CD14-positive monocyte (primary cell): ENCODE measurements around the gene OSGEP. TPM values are rescaled to one million over a fixed set of nuclear protein-coding genes. Genes with fewer than 3 reads are reported as not detected.
"Not testable (repeated sequence)": the region's sequence is repeated elsewhere in the genome, so short reads cannot be mapped to it uniquely, and the experiment has no call there.

Experiments used
- DNase-seq, 3 donors: peaks; one replicate each; pipeline ENCODE4 v3.0.0-alpha.2; 2011 to 2022
- H2AFZ ChIP-seq: 2 replicates; pipeline ENCODE4 v1.6.0; 2012; ENCODE audit warnings: mild to moderate bottlenecking, low read depth, low read length, inconsistent platforms; ENCODE audit not compliant: insufficient read depth, poor library complexity, severe bottlenecking
- H3K27ac ChIP-seq, 2 donors: 1 replicate in 1 of 2; 2 replicates in 1 of 2; pipeline ENCODE4 v1.5.1; 2012 to 2013; ENCODE audit warnings: low read length in 2 of 2, control low read depth in 1 of 2, inconsistent platforms in 1 of 2, low read depth in 1 of 2, mild to moderate bottlenecking in 1 of 2
- H3K27me3 ChIP-seq, 2 donors: one replicate each; pipeline versions ENCODE4 v1.6.0 to v1.6.1; 2011 to 2013; ENCODE audit warnings: low read length in 2 of 2; ENCODE audit not compliant: control insufficient read depth in 2 of 2, insufficient read depth in 2 of 2
- H3K36me3 ChIP-seq, 2 donors: replicated peaks in 1 of 2; 1 replicate in 1 of 2; 2 replicates in 1 of 2; pipeline versions ENCODE4 v1.5.1 to v1.6.1; 2012 to 2013; ENCODE audit warnings: low read length in 2 of 2, control low read depth in 1 of 2, inconsistent platforms in 1 of 2, mild to moderate bottlenecking in 1 of 2; ENCODE audit not compliant: insufficient read depth in 2 of 2, control insufficient read depth in 1 of 2
- H3K4me1 ChIP-seq, 2 donors: 1 replicate in 1 of 2; 2 replicates in 1 of 2; pipeline versions ENCODE4 v1.5.1 to v1.6.1; 2012 to 2013; ENCODE audit warnings: low read length in 2 of 2, control low read depth in 1 of 2, inconsistent platforms in 1 of 2, mild to moderate bottlenecking in 1 of 2, moderate library complexity in 1 of 2; ENCODE audit not compliant: insufficient read depth in 2 of 2, control insufficient read depth in 1 of 2
- H3K4me2 ChIP-seq: replicated peaks from 2 replicates; pipeline ENCODE3; 2012; ENCODE audit warnings: low read length, moderate library complexity, mild to moderate bottlenecking; ENCODE audit not compliant: poor library complexity, severe bottlenecking; ENCODE audit errors: extremely low read depth
- H3K4me3 ChIP-seq, 3 experiments: fragments of 200-600 bp in 1 of 3; sonication (generic) in 1 of 3; replicated peaks in 1 of 3; 1 replicate in 2 of 3; 2 replicates in 1 of 3; pipeline ENCODE4 v1.5.1; 2011 to 2013; ENCODE audit warnings: low read length in 3 of 3, mild to moderate bottlenecking in 3 of 3, control low read depth in 2 of 3, low read depth in 2 of 3, inconsistent platforms in 1 of 3, moderate library complexity in 1 of 3
- H3K79me2 ChIP-seq: 2 replicates; pipeline ENCODE4 v1.6.0; 2012; ENCODE audit warnings: mild to moderate bottlenecking, control low read depth, inconsistent platforms, low read length, moderate library complexity; ENCODE audit not compliant: insufficient read depth
- H3K9ac ChIP-seq: 2 replicates; pipeline ENCODE4 v1.6.0; 2017; ENCODE audit warnings: low read length, mild to moderate bottlenecking; ENCODE audit not compliant: insufficient read depth, poor library complexity, severe bottlenecking
- H3K9me3 ChIP-seq, 2 donors: replicated peaks in 1 of 2; 1 replicate in 1 of 2; 2 replicates in 1 of 2; pipeline versions ENCODE4 v1.5.1 to v1.6.1; 2012 to 2013; ENCODE audit warnings: low read length in 2 of 2, control low read depth in 1 of 2; ENCODE audit not compliant: control insufficient read depth in 1 of 2, insufficient read depth in 1 of 2
- H4K20me1 ChIP-seq: 2 replicates; pipeline ENCODE4 v1.6.0; 2012; ENCODE audit warnings: mild to moderate bottlenecking, low read length, control low read depth, moderate library complexity; ENCODE audit not compliant: insufficient read depth
- H3K27ac Mint-ChIP-seq, 7 donors: one replicate each; pipeline ENCODE4 v1.8.0; 2020; ENCODE audit warnings: mild to moderate bottlenecking in 7 of 7, mixed read lengths in 7 of 7, moderate library complexity in 6 of 7, inconsistent platforms in 2 of 7
- H3K27me3 Mint-ChIP-seq, 3 donors: one replicate each; pipeline ENCODE4 v1.8.0; 2021 to 2022; ENCODE audit warnings: low read depth in 3 of 3, mild to moderate bottlenecking in 3 of 3, mixed read lengths in 3 of 3, moderate library complexity in 3 of 3, inconsistent platforms in 1 of 3
- H3K36me3 Mint-ChIP-seq, 2 donors: one replicate each; pipeline ENCODE4 v1.8.0; 2020; ENCODE audit warnings: mixed read lengths in 2 of 2, inconsistent platforms in 1 of 2, mild to moderate bottlenecking in 1 of 2
- H3K4me1 Mint-ChIP-seq: one replicate; pipeline ENCODE4 v1.8.0; 2020; ENCODE audit warnings: mild to moderate bottlenecking, mixed read lengths
- H3K4me3 Mint-ChIP-seq, 2 donors: one replicate each; pipeline ENCODE4 v1.8.0; 2020; ENCODE audit warnings: mild to moderate bottlenecking in 2 of 2, mixed read lengths in 2 of 2, moderate library complexity in 1 of 2
- H3K9me3 Mint-ChIP-seq, 7 donors: one replicate each; pipeline ENCODE4 v1.8.0; 2020 to 2022; ENCODE audit warnings: mixed read lengths in 7 of 7, mild to moderate bottlenecking in 6 of 7, moderate library complexity in 6 of 7, inconsistent platforms in 2 of 7
- WGBS: methylation state at CpG from one replicate; pipeline ENCODE4 v1.1.5; 2013; ENCODE audit warnings: missing lambda C conversion rate; ENCODE audit not compliant: insufficient coverage; 5-methylcytosine and 5-hydroxymethylcytosine counted together
- intact Hi-C, 2 donors: fragments of 100-400 bp; cut with micrococcal nuclease; formaldehyde crosslinking; loops; one replicate each; pipeline versions ENCODE4 v1.15.0 to v1.15.1; 2023
- polyA plus RNA-seq, 3 donors: library from polyadenylated mRNA; depleted of rRNA in 1 of 3; unstranded in 2 of 3; stranded (reverse) in 1 of 3; fragments of 300-500 nt in 2 of 3; fragments of >200 nt in 1 of 3; fragmentation: Illumina TruSeq in 2 of 3; gene quantifications; 1 replicate in 2 of 3; 2 replicates in 1 of 3; pipeline ENCODE4 v1.2.3, GENCODE V29; 2012 to 2021
- TF ChIP-seq, protein P1 (sequence below): fragments of 200-600 bp; IDR thresholded peaks from one replicate; pipeline ENCODE4 v1.8.0; 2022; ENCODE audit warnings: antibody characterized with exemption, mild to moderate bottlenecking

Gene OSGEP
- polyA plus RNA-seq, 3 donors: 34.7 to 112 (median 40.0) TPM

DNA sequence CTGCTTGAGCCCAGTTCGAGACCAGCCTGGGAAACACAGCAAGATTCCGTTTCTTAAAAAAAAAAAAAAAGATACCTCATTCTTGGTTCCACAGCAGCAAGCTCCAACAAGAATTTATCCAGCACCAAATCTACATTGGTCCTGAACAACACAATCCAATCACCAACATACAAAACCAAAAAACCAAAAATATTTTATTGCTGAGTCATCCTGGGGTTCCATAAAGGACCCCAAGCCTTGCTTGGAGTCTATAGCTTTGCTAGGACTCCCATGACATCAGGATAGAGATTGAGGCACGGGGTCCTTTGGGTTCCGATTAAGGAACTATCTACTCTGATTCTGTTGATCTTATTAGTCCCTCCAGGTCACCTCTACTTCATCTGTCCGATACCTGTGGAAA is 7.7 kb downstream of the OSGEP start:
- H2AFZ ChIP-seq: no peak overlapping the region
- peaks cover 61 to 69% of the 10 kb centered on the region in 2 donors for H3K36me3 ChIP-seq
- H3K4me1 ChIP-seq: peaks cover 16% of the 10 kb centered on the region in 2 donors
- Mint-ChIP-seq H3K27ac (no peak overlapping the region), H3K4me1 (peaks cover 9% of the 10 kb centered on the region), H3K27me3 (peaks cover 0 to 1% (median 0%) of the 10 kb centered on the region in 3 donors), H3K4me3 (no peak overlapping the region), H3K36me3 (peaks cover 9 to 30% of the 10 kb centered on the region in 2 donors), H3K9me3 (no peaks in the 10 kb centered on the region)
- peaks cover 2% of the 10 kb centered on the region for H3K79me2 ChIP-seq
- H3K9me3 ChIP-seq: no peaks in the 10 kb centered on the region
- H4K20me1 ChIP-seq: no peaks in the 10 kb centered on the region
- intact Hi-C loops: no loop called here
- no peak overlapping the region for H3K9ac ChIP-seq
- no peaks in the 10 kb centered on the region for H3K27me3 ChIP-seq
- WGBS: 100% methylated on average over 2 of the region's 5 CpGs
- no peak overlapping the region for H3K27ac ChIP-seq
- no peak for DNase-seq
- H3K4me2 ChIP-seq: no peak overlapping the region
- no peak overlapping the region for H3K4me3 ChIP-seq
- TF ChIP-seq, protein P1, sequence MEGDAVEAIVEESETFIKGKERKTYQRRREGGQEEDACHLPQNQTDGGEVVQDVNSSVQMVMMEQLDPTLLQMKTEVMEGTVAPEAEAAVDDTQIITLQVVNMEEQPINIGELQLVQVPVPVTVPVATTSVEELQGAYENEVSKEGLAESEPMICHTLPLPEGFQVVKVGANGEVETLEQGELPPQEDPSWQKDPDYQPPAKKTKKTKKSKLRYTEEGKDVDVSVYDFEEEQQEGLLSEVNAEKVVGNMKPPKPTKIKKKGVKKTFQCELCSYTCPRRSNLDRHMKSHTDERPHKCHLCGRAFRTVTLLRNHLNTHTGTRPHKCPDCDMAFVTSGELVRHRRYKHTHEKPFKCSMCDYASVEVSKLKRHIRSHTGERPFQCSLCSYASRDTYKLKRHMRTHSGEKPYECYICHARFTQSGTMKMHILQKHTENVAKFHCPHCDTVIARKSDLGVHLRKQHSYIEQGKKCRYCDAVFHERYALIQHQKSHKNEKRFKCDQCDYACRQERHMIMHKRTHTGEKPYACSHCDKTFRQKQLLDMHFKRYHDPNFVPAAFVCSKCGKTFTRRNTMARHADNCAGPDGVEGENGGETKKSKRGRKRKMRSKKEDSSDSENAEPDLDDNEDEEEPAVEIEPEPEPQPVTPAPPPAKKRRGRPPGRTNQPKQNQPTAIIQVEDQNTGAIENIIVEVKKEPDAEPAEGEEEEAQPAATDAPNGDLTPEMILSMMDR: no peak

DNA sequence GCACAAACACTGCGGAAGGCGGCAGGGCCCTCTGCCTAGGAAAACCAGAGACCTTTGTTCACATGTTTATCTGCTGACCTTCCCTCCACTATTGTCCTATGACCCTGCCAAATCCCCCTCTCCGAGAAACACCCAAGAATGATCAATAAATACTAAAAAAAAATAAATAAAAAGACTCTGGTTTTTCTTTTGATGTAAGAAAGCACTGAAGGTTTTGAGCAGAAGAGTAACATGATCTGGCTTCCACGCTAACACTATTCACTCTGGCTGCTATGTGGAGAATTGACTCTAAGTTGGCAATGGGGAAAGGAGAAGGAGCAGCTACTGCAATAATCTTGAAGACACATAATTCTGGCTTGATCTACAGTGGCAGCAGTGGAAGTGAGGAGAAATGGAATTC is 11.0 kb downstream of the OSGEP start:
- H3K9me3 ChIP-seq, H3K4me3 ChIP-seq, H4K20me1 ChIP-seq, intact Hi-C loops, H3K27ac ChIP-seq, H3K27ac Mint-ChIP-seq, H3K4me2 ChIP-seq, H3K9me3 Mint-ChIP-seq, H3K27me3 Mint-ChIP-seq, DNase-seq, H3K9ac ChIP-seq, H3K36me3 Mint-ChIP-seq, H3K79me2 ChIP-seq, H3K4me3 Mint-ChIP-seq, H3K27me3 ChIP-seq, H2AFZ ChIP-seq: not testable (repeated sequence)
- peaks cover 31 to 39% of the 10 kb centered on the region in 2 donors for H3K36me3 ChIP-seq
- peaks cover 37% of the 10 kb centered on the region for H3K4me1 Mint-ChIP-seq
- no CpG with 5 or more reads among the region's 4 CpGs for WGBS
- H3K4me1 ChIP-seq: peaks cover 34 to 39% of the 10 kb centered on the region in 2 donors
